GM21360 (cell line): ENCODE results near the gene GUCY2C.
"Not testable (repeated sequence)": the region's sequence is repeated elsewhere in the genome, so short reads cannot be mapped to it uniquely, and the experiment has no call there.

Experiments used
- ATAC-seq: cut with Tn5 transposase; IDR thresholded peaks from one replicate; pipeline ENCODE4 v1.9.1; 2021; ENCODE audit warnings: mild to moderate bottlenecking, moderate library complexity; ENCODE audit not compliant: unreplicated experiment

GUCY2C gene

DNA sequence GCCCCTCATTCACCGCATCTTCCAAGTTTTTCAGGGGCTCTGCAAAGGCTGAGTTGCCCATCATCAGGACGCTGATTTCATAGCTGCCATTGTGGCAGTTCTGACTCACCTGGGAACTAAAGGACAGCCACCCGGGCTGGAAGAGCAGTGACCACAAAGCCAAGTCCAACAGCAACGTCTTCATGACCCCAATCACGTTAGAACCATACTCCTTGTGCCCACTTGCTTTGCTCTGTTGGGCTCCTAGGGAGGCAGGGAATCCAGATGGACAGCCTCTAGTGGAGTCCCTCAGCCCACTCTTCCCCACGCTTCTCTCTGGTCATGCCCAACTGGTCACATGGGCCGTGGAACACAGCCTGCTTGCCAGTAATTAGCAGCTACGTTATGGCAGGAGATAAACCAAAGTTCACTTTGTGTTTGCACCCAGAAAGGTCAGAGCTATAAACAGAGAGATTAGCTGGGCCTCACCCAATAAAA lies at the start of gene GUCY2C:
TSS of gene GUCY2C (minus strand) at position 335 of the 477 bp plus-strand sequence. CDS start at position 184, 151 bp downstream.
- ATAC-seq, result no peak

DNA sequence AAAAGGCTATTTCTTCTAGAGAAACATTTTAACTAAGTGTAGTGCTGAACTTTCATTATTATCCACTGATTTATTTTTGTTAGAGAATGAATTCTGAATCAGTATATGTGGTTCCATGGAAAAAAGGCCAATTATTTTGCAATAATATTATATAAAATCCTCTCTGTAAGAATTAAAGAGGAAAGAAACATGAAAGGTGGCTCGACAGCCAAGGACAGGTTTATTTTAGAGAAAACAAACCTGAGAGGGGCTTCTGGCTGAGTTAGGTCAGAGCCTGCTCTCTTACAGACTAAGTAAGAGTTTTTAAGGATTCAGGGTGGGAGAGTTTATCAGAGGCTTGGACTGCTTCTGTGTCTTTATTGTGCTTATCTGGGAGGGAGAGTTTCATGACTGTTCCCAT lies 46.7 kb upstream of the GUCY2C start:
- no peak for ATAC-seq

DNA sequence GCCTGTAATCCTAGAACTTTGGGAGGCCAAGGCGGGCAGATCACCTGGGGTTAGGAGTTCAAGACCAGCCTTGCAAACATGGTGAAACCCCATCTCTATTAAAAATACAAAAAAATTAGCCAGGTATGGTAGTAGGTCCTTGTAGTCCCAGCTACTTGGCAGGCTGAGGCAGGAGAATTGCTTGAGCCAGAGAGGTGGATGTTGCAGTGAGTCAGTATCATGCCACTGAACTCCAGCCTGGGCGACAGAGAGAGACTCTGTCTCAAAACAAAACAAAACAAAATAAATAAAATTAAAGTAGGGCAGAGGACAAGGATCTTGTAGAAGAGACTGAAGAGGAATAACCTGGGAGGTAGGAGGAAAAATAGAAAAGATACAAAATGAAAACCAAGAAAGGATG lies 45.5 kb upstream of the GUCY2C start:
- no peak for ATAC-seq

DNA sequence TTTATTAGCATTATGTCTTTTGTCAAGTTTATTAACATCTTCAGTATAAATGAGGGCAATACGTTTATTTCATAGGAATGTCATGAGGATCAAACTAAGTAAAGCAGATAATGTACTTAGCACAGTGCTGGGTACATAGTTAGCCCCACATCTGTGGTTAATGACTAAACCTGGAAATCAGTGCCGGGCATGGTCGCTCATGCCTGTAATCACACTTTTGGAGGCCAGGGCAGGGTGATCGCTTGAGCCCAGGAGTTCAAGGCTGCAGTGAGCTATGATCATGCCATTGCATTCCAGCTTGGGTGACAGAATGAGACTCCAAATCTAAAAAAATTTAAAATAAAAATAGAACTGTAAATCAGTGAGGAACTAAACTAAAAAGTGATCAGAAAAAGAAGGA lies 44.8 kb upstream of the GUCY2C start:
- ATAC-seq, result no peak

DNA sequence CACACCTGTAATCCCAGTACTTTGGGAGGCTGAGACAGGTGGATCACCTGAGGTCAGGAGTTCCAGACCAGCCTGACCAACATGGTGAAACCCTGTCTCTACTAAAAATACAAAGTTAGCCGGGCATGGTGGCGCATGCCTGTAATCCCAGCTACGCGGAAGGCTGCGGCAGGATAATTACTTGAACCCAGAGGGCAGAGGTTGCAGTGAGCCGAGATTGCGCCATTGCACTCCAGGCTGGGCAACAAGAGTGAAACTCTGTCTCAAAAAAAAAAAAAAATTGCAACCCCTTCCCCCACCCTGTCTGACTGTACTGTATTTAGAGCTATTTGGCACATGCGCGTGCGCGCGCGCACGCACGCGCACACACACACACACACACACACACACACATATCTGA lies 40.0 kb upstream of the GUCY2C start:
- ATAC-seq, result not testable (repeated sequence)

DNA sequence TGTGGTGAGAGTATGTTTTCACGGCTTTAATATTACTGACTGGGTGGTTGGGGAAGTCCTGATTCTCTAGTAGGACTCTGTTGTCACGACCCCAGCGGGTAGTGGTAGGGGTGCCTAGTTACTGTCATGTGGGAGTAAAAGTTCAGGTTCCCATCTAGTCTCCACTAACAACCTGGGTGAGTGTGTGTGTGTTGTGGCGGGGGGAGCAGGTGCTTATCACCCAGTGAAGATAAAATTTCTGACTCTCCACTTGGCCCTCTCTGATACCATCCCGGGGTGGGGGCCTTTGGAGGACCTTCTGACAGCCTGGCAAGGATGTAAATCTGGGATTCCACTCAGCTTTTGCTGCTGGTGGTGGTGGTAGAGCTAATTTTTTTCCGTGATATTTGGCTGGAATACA lies 35.4 kb upstream of the GUCY2C start:
- no peak for ATAC-seq

DNA sequence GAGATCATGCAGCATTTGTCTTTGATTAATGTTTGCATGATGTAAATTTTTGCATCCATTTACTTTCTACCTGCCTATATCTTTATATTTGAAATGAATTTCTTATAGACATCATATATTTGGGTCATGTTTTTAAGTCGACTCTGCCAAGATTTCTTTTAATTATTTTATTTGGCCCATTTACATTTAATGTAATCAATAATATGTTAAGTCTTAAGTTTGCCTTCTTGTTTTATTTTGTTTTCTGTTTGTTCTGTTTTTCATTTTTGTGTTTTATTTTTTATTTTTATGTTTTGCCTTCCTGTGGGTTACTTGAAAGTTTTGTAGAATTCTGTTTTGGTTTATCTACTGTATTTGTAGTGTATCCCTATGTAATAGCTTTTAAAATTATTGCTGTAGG lies 33.2 kb upstream of the GUCY2C start:
- no peak for ATAC-seq

DNA sequence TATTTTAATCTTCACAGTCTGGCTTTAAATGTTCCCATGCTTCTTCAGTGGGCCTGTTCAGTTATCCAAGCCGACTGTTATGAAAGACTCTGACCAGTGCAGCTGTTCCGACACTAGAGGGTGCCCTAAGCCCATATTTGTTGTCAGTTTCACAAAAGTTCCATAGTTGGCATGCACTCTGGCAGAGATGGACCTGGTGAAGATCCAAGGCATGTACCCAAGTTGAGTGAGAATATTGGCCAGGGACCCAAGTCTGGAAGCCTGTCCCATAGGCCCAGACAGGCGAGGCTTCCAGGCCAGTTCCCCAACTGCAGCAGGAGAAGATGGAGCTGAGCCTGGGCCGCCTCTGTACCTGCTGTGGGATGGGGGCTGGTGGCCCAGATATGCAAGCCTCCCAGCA lies 27.4 kb upstream of the GUCY2C start:
- ATAC-seq, result no peak

DNA sequence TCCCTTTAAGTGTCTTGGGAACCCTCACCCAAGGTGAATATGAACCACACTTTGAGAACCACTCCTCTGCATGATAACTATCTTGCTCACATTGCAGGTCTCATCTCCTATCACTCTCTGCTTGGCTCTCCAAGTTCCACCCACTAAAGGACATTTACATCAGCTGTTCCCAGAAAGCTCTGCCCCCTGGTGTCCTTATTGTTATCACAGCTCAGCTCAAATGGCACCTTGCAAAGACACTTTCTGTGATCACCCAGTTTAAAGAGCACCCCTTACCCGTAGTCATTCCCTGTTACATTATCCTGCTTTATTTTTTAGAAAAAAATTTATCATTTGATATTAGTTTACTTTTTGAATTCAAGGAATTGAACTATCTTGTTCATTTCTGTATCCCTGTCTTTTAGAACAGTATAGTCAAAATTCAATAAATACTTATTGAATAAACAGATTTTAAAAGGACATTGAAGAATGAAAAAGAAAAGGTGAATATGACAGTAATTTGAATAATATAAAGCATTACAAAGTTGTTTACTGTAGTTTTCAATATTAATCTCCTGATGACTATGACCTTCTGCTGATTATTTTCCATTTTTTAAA lies 20.5 kb upstream of the GUCY2C start:
- no peak for ATAC-seq

DNA sequence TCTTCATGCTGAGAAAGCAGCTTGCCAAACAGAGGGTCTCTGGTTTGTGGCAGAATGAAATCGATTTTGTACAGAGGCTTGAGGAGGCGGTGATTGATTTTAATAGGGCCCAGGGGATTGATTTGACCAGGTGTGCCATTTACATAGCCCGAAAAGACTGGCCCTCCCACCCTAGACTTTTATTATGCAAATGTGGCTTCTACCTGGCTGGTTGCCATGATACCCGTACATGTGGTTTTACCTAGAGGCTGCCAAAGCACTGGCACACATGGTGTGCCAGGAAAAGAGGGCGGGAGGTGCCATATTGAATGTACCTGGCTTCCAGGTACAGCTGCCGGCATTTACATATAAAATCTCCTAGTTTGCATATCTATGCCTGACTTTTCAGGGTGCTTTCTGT lies 18.0 kb upstream of the GUCY2C start:
- ATAC-seq, result no peak

DNA sequence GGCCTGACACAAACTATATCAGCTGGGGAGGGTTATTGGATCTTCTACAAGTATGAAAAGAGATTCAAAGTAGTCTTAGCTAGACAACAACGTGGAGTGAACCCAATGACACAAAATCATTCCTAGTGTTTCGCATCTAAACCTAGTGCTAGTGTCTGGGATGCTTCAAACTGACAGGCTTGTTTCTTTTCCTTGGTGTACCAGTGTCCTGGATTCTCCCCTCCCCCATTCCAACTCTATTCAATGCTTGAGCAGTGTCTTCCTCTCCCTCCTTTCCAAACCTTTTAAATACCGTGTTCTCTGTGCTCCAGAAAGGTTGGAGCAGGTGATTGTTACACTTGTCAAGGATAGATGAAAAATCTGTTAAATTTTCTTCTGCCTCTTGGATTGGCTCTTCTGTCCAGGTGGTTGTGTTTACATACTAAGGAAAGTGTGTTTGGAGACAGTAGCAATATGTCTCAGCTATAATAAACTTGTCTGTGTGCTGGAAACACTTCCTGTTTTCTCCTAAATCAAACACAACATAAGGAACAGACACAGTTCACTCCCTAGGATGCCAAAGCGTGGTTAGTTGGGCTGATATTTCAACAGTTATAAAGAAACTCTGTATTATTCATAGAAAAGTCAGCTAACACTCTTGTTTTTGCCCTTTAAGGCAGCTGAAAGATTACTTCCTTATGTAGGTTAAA lies 14.4 kb upstream of the GUCY2C start:
- ATAC-seq, result no peak

DNA sequence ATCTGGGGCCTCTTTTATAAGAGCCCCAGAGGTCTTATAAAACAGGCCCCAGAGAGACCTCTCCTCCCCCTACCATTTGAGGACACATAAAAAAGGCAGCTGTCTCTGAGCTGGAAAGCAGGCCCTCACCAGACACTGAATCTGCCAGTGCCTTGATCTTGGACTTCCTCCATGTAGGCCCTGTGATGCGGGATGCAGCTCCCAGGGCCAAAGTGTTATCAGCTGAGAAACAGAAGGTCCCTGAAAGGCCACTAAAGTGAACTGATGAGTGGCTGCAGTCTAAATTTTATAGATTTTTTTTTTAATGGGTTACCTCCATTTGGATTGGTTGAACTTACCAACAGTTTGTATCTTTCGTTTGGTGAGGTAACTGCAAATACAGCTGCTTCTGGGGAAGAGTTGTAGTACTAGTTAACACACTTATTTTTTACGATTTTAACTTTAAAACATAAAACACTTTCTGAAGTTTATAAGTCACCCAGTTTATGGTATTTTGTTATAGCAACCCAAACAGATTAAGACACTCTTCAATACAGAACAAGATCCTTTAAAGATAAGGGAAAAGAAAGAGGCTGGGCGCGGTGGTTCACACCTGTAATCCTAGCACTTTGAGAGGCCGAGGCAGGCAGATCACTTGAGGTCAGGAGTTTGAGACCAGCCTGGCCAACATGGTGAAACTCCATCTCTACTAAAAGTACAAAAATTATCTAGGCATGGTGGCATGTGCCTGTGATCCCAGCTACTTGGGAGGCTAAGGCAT lies 5.6 kb upstream of the GUCY2C start:
- no peak for ATAC-seq

DNA sequence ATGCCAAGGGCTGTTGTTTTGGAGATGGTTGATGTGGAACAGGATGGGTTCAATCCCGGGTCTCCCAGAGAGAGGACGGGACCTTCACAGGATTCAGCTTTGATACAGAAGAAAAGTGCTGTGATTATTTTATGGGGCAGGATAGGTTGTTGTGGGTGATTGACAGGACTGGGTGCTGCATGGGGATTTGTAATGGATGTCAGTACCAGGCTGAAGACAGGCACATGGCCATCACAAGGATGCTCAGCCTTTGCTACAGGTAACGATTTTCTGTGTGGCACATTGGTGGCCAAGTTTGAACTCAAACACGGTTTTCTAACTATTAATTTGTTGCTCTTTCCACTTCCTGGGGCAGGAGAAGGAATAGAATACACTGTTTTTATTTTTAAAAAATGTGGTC lies 4.5 kb upstream of the GUCY2C start:
- ATAC-seq, result no peak

DNA sequence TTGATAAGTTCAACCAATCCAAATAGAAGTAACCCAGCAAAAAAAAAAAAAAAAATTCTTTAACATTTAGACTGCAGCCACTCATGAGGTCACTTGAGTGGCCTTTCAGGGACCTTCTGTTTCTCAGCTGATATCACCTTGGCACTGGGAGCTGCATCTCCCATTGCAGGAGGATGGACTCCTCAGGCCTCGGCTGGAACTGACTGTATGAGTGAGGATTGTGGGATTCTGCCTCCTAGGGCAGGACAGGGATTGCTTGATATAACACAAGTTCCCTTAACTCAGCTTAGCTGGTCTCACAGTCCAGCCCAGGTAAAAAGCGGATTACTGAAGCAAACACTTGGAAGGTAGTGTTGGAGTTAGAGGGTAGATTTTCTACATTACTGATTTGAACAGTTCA lies 3.5 kb upstream of the GUCY2C start:
- ATAC-seq, result no peak

DNA sequence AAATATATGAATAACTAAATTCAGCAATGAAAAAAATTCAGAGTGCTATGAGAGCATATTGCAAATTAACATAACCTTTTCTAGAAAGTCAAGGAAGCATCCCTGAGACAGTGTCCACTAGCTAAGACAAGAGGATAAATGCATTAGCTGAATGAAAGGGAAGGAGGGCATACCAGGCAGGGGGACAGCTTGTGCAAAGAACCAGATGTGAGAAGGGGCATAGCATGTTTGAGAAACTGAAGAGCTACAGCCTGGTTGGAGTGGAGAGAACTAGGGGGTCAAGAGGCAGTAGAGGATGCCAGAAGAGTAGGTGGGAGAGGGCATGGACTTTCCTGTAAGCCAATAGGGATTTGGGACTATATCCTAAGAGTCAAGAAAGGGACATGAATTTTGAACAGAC lies 2.2 kb upstream of the GUCY2C start:
- ATAC-seq, result no peak

DNA sequence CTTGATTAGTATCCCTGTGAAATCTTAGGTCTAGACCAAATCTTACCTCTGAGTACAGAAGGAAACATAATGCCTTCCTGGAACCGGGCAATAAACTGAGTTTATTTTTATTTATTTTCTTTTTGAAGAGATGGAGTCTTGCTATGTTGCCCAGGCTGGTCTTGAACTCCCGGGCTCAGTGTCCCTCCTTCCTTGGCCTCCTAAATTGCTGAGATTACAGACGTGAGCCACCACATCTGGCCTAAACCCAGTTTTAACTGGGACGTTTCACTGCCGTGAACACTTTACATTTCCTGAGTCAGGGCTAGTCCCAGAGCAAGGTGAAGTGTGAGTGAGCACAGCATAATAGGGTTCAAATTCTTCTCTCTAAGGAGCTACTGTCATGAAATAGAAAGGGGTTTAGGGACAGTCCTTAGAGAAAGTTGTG lies 671 bp downstream of the GUCY2C start:
- no peak for ATAC-seq

DNA sequence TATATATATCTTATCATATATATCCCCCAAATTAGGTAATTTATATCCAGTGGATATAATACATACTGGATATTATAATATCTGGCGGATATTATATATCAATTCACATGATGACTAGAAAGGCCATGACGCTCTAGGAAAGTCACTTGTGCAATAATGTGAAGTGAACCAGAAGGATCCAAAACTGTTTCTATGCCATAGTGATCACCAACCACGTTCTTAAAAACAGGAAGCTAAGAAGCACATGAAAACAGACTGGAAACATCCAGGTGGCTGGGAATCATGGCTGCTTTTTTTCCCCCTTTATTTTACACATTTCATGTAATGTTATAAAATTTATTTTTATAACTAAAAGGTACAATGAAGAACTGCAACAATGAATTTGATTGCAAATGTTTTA lies 1.4 kb downstream of the GUCY2C start:
- ATAC-seq, result no peak

DNA sequence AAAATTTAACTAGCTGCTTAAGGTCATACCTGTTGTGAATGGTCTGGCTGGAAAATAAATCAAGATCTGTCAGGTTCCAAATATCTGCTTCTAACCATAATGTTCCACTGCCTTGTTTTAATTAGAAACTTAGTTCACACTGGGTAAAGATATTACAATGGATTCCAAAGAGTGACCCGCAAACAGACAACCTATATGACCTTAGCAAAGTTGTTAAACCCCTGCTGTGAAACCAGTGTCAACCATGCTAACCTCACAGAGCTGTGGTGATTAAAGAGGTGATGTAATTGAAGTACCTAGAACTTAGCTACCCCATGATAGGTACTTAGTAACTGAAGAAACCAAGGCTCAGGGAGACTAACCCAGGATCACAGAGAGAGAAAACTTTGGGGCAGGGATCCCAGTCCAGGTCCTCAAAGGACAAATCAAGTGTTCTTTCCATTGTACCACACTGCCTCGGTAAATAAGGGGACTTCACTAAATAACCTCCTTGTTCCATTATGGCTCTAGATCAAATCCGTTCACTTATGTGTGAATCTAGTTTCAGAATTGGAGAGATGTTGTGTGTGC lies 2.2 kb downstream of the GUCY2C start:
- no peak for ATAC-seq

DNA sequence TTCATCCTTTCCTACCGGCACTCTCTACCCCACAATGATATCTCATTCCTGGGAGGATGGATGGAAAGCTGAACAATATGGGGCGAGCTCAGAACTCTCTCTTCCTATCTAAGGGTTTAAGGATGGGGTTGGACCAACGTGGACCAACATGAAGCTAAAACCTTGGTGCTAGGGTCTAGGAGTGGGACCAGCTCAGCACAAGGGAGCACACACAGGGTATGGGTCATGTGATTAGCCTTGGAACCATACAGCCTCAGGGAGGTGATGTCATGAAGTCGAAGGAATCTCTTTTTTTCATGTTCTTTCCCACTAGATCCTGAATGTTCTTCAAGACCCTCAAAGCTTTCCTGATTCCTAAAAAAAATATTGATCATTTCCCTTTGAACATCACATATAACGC lies 3.3 kb downstream of the GUCY2C start:
- no peak for ATAC-seq

DNA sequence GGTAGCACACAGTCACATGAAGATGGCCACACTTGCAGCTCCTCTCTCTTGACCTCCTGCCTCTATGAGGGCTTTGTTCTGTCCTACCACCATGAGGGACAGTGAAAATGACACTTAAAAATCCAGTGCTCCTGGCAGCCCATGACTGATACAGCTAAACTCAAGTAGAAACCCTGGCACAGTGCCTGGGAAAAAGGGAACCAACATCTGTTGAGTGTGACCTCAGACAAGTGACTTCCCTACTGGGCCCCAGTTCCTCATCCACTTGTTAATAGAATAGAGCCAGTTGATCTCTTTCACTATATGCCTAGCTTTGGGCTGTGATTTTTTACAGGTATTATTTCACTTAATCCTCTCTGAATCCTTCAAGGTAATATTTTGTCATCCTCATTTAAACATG lies 4.8 kb downstream of the GUCY2C start:
- ATAC-seq, result no peak

DNA sequence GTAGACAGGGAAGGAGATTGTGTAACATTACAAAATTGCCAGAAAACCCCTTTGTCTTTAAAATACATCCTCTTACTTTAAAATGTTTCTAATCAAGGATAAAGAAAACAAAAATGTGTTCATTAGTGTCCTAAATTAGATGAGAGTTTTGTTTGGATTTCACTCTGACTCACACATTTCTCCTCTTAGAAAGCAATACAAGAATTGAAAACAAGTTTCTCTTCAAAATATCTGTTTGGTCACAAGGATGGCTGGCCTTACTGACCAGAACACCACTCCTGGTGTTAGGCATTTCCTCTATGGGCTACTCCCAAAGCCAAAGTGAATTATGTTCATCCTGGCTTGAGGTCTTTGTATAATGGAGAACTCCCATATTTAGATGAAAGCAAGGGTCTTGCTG lies 6.4 kb downstream of the GUCY2C start:
- ATAC-seq, result no peak

DNA sequence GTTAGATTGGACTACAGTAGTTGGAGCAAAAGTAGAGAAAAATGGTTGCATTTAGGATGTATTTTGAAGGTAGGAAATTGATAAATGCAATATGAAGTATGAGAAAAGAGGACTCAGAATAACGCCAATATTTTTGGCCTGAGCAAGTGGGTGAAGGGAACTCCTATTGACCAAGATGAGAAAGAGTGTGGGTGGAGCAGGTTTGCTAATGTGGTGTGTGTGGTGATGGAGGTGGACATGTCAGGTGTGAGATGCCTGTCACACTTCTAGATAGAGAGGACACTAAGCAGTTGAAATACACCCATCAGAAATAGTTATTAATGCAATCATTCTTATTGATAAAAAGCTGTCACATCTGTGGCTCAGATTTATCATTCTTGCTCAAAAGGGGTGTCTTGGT lies 7.3 kb downstream of the GUCY2C start:
- no peak for ATAC-seq
